HepG2 (cell line): ENCODE data around the gene VCP. TPM values are rescaled to one million over a fixed set of nuclear protein-coding genes. Genes with fewer than 3 reads are reported as not detected.

Experiments
- ATAC-seq: fragments of 200-7000 bp; cut with Tn5 transposase; 3 replicates; pipeline ENCODE4 v1.9.1; 2020; ENCODE audit warnings: mild to moderate bottlenecking, moderate library complexity
- BruUV-seq: library from RNA; stranded (reverse); fragments of 400-500 nt; replicated peaks from 2 replicates; lab custom pipeline; 2021; lab: Mats Ljungman, UMichigan
- CTCF ChIA-PET: fragments of 300-600 bp; formaldehyde crosslinking; extraction: SDS; loops from one replicate; lab custom pipeline; 2021; ENCODE audit warnings: low total read pairs, inconsistent platforms, low intra/inter-chr PET ratio; lab: Yijun Ruan, JAX
- POLR2A ChIA-PET: fragments of 350-600 bp; sonication (Branson Sonifier 250); formaldehyde crosslinking; loops from one replicate; lab custom pipeline; 2020; ENCODE audit warnings: antibody characterized with exemption, inconsistent platforms; lab: Yijun Ruan, JAX
- DNase-seq: peaks from one replicate; pipeline ENCODE4 v3.0.0-alpha.2; 2015; ENCODE audit warnings: low spot score
- FAIRE-seq: peaks from 3 replicates; lab custom pipeline; 2011; peaks lifted over from hg19 to GRCh38; lab: Jason Lieb, UNC
- H2AFZ ChIP-seq: one replicate; pipeline ENCODE4 v1.6.1; 2011; ENCODE audit warnings: low read length, inconsistent platforms
- H3K27ac ChIP-seq: fragments of 300-600 bp; 3 replicates; pipeline ENCODE4 v1.8.0; 2011; ENCODE audit warnings: mixed run types, mild to moderate bottlenecking, mixed read lengths, low read length, inconsistent platforms; ENCODE audit not compliant: insufficient read depth; ENCODE audit errors: extremely low read length
- H3K27me3 ChIP-seq, 2 experiments: fragments of 200-600 bp in 1 of 2; 2 replicates in 1 of 2; 3 replicates in 1 of 2; pipeline versions ENCODE4 v1.6.0 to v1.8.0; 2011; ENCODE audit warnings: low read length in 2 of 2, mild to moderate bottlenecking in 2 of 2, moderate library complexity in 2 of 2, inconsistent platforms in 1 of 2; ENCODE audit not compliant: insufficient read depth in 2 of 2, control insufficient read depth in 1 of 2
- H3K36me3 ChIP-seq, 2 experiments: fragments of 200-600 bp in 1 of 2; replicated peaks in 1 of 2; 2 replicates in 1 of 2; 3 replicates in 1 of 2; pipeline versions ENCODE4 v1.5.1 to v1.8.0; 2011; ENCODE audit warnings: low read length in 2 of 2, inconsistent platforms in 1 of 2; ENCODE audit not compliant: insufficient read depth in 2 of 2, control insufficient read depth in 1 of 2
- H3K4me1 ChIP-seq: 2 replicates; pipeline ENCODE4 v1.5.1; 2012; ENCODE audit warnings: low read length, inconsistent platforms; ENCODE audit not compliant: insufficient read depth
- H3K4me2 ChIP-seq: 2 replicates; pipeline ENCODE4 v1.6.0; 2011; ENCODE audit warnings: low read depth, low read length, inconsistent platforms
- H3K4me3 ChIP-seq, 3 experiments: fragments of 200-600 bp in 1 of 3; sonication (generic), shearing (Covaris generic) in 1 of 3; replicated peaks in 1 of 3; 2 replicates each; pipeline ENCODE4 v1.5.1; 2011 to 2016; ENCODE audit warnings: low read length in 3 of 3, inconsistent platforms in 2 of 3, low read depth in 2 of 3, mild to moderate bottlenecking in 2 of 3, control low read depth in 1 of 3, mixed read lengths in 1 of 3; ENCODE audit not compliant: insufficient read depth in 1 of 3
- H3K79me2 ChIP-seq: one replicate; pipeline ENCODE4 v1.6.1; 2011; ENCODE audit warnings: low read length, inconsistent platforms; ENCODE audit not compliant: insufficient read depth
- H3K9ac ChIP-seq: 2 replicates; pipeline ENCODE4 v1.6.0; 2011; ENCODE audit warnings: mild to moderate bottlenecking, low read depth, low read length, inconsistent platforms; ENCODE audit not compliant: insufficient read depth
- H3K9me3 ChIP-seq: 2 replicates; pipeline ENCODE4 v1.5.1; 2012; ENCODE audit warnings: mild to moderate bottlenecking, low read length
- H4K20me1 ChIP-seq: 2 replicates; pipeline ENCODE4 v1.6.0; 2011; ENCODE audit warnings: inconsistent platforms, mild to moderate bottlenecking, low read length, moderate library complexity; ENCODE audit not compliant: insufficient read depth
- MBD4 ChIP-seq: IDR thresholded peaks from 2 replicates; pipeline ENCODE4 v1.6.1; 2012; ENCODE audit warnings: low read length, inconsistent platforms, borderline replicate concordance
- POLR2AphosphoS2 ChIP-seq: IDR thresholded peaks from 2 replicates; pipeline ENCODE4 v1.6.1; 2011; ENCODE audit warnings: low read depth, low read length, improper control_type of control experiment
- XRCC5 ChIP-seq: fragments of 200-400 bp; formaldehyde crosslinking; optimal IDR thresholded peaks from 2 replicates; pipeline ENCODE3; 2017; ENCODE audit warnings: mild to moderate bottlenecking, low read length
- ZNF407 ChIP-seq: sonication (generic); formaldehyde crosslinking; IDR thresholded peaks from one replicate; pipeline ENCODE4 v1.5.1; 2020; ENCODE audit warnings: mild to moderate bottlenecking, missing genetic modification reagents; ENCODE audit errors: not compliant biosample characterization
- WGBS: methylation state at CpG from one replicate; pipeline ENCODE4 v1.1.6; 2017; ENCODE audit warnings: low lambda C conversion rate; 5-methylcytosine and 5-hydroxymethylcytosine counted together
- in situ Hi-C: cut with HindIII; loops from 2 replicates; pipeline ENCODE4 v1.10.0; 2017; ENCODE audit warnings: low pct_unique_long_range_greater_than_20kb; ENCODE audit not compliant: extremely low pct_ligation_motif_present
- intact Hi-C: fragments of 100-400 bp; cut with micrococcal nuclease; formaldehyde crosslinking; loops from one replicate; pipeline ENCODE4 v1.10.0; 2022; ENCODE audit not compliant: unreplicated experiment
- polyA plus RNA-seq, 8 experiments: library from polyadenylated mRNA; depleted of rRNA in 3 of 8; stranded (reverse) in 7 of 8; unstranded in 1 of 8; fragments of >200 nt; fragmentation: Illumina TruSeq in 4 of 8; extraction: Trizol in 4 of 8; gene quantifications; 2 replicates each; pipeline versions ENCODE4 v1.2.1 to v1.2.3, GENCODE V29; 2011 to 2016; ENCODE audit warnings: low read depth in 4 of 8, missing spikeins in 1 of 8, mixed read lengths in 1 of 8; ENCODE audit not compliant: insufficient read depth in 1 of 8
- total RNA-seq, 5 experiments: library from RNA; depleted of rRNA; stranded (reverse); fragments of >200 nt; fragmentation: Illumina TruSeq; extraction: Trizol; gene quantifications; 2 replicates each; pipeline ENCODE4 v1.2.3, GENCODE V29; 2016; ENCODE audit warnings: low read depth in 1 of 5
- TF ChIP-seq, protein P1 (sequence below): sonication (generic); formaldehyde crosslinking; IDR thresholded peaks from 2 replicates; pipeline ENCODE4 v1.5.0; 2020; ENCODE audit warnings: missing genetic modification reagents, mild to moderate bottlenecking, borderline replicate concordance

Gene VCP
- total and polyA plus RNA-seq, 2 of the 13 experiments (the other 11 are each of a cell fraction or from before 2014, with no cell fraction given) = 143 to 391 TPM

DNA sequence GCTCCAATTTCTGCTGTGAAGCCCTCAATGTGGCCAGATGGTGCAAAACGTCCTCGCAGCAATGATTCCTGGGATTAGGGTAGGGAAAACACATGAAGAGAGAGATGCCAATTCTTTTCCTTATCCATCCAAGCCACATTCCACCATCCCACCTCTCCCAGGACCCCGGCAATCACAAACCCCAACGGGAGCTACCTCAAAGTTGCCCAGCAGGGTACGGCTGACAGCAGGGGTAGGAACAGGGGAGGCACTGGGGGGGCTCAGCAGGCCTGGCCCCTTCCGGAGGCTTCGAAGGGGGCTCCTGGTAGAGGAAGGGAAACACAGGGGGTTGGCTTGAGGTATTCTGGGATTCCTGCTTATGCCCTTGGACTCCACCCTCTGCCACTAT is 33.9 kb upstream of the VCP start:
- Histone ChIP-seq H4K20me1 (no peaks in the 10 kb centered on the region), H3K4me2 (no peak overlapping the region), H3K4me1 (peaks cover 30% of the 10 kb centered on the region), H2AFZ (no peak overlapping the region), H3K36me3 (peaks cover 1 to 7% of the 10 kb centered on the region in 2 experiments; a peak in 2 of 5 replicates), H3K4me3 (no peak overlapping the region), H3K79me2 (peaks cover 16% of the 10 kb centered on the region), H3K27ac (no peak overlapping the region), H3K9ac (no peak overlapping the region), H3K27me3 (no peaks in the 10 kb centered on the region; a peak in 1 of 5 replicates), H3K9me3 (no peaks in the 10 kb centered on the region)
- no TSS peak for BruUV-seq
- WGBS = 87% methylated on average over 7 of the region's 7 CpGs
- intact Hi-C loops = no loop called here
- TF ChIP-seq POLR2AphosphoS2 (no peak), XRCC5 (no peak)
- TF ChIP-seq, protein P1, sequence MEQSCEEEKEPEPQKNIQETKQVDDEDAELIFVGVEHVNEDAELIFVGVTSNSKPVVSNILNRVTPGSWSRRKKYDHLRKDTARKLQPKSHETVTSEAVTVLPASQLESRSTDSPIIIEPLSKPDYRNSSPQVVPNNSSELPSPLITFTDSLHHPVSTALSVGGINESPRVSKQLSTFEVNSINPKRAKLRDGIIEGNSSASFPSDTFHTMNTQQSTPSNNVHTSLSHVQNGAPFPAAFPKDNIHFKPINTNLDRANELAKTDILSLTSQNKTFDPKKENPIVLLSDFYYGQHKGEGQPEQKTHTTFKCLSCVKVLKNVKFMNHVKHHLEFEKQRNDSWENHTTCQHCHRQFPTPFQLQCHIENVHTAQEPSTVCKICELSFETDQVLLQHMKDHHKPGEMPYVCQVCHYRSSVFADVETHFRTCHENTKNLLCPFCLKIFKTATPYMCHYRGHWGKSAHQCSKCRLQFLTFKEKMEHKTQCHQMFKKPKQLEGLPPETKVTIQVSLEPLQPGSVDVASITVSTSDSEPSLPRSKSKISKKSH = no peak
- DNase-seq = no peak
- no peak for ATAC-seq
- in situ Hi-C loops = no loop called here
- ChIA-PET CTCF (no interaction called here), POLR2A (no interaction called here)
- no peak for FAIRE-seq

DNA sequence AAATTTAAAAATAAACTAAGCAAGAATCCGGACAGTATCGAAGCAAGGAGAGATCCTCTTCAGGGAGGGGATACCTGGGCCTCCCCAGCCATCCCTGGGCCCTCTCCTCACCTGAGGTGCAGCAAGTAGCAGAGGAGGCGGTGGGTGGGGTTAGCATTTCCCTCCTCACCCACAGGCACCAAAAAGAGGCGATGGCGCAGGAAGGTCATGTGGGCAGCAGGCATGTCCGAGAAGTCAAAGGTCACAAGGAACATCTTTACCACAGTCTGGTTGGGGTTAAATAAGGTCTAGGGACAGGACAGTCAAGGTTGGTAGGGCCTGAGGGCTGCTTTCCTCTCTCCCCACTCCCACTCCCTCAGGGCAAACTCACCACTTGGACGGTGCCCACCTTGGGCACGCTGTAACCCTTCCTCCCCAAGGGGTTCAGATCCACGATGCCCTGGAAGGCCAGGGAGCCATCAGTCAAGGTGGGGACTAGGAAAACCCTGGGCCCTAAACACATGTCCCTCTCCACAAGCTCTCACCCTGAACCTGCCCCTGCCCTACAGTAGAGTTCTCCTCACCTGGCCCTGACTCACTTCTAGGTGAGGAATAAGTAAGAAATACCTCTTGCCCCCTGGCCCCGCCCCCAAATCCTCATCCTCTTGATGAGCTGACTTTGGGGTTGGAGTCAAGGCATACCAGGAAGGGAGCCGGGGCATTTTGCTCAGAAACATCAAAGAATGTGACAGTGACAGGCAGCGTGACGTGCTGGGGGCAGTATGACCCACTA is 33.3 kb upstream of the VCP start:
- DNase-seq (no peak), ATAC-seq (no peak), FAIRE-seq (no peak)
- CTCF ChIA-PET = no interaction called here
- Histone ChIP-seq H3K4me1 (peaks cover 30% of the 10 kb centered on the region), H3K9me3 (no peaks in the 10 kb centered on the region), H3K9ac (no peak overlapping the region), H3K4me3 (no peak overlapping the region), H3K27ac (no peak overlapping the region), H3K27me3 (no peaks in the 10 kb centered on the region; a peak in 1 of 5 replicates), H3K4me2 (no peak overlapping the region), H3K36me3 (peaks cover 3 to 13% of the 10 kb centered on the region in 2 experiments; a peak in 4 of 5 replicates), H2AFZ (no peak overlapping the region), H3K79me2 (peaks cover 16% of the 10 kb centered on the region), H4K20me1 (no peaks in the 10 kb centered on the region)
- intact Hi-C loops = no loop called here
- POLR2A ChIA-PET = no interaction called here
- BruUV-seq = no TSS peak
- in situ Hi-C loops = no loop called here
- 93% methylated on average over 10 of the region's 13 CpGs for WGBS
- no peak for TF ChIP-seq ZNF407 (CRISPR knock-in tag)
- TF ChIP-seq MBD4 = no peak
